ENCODE data around the gene ERC2.

- TF ChIP-seq, protein P1, sequence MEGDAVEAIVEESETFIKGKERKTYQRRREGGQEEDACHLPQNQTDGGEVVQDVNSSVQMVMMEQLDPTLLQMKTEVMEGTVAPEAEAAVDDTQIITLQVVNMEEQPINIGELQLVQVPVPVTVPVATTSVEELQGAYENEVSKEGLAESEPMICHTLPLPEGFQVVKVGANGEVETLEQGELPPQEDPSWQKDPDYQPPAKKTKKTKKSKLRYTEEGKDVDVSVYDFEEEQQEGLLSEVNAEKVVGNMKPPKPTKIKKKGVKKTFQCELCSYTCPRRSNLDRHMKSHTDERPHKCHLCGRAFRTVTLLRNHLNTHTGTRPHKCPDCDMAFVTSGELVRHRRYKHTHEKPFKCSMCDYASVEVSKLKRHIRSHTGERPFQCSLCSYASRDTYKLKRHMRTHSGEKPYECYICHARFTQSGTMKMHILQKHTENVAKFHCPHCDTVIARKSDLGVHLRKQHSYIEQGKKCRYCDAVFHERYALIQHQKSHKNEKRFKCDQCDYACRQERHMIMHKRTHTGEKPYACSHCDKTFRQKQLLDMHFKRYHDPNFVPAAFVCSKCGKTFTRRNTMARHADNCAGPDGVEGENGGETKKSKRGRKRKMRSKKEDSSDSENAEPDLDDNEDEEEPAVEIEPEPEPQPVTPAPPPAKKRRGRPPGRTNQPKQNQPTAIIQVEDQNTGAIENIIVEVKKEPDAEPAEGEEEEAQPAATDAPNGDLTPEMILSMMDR (IDR thresholded peaks at IDR 0.05; ENCODE audit: insufficient read depth, low read length, poor library complexity, severe bottlenecking), result no peak
- no peak for TF ChIP-seq EZH2phosphoT487 (conservative IDR thresholded peaks at IDR 0.05; ENCODE audit: low read length)
These were observed 775.2 kb downstream of the ERC2 start for GRCh38 chr3:55692957-55693558.

All from SU-DHL-6 (cell line).